DND-41 (cell line): ENCODE data around the gene ZNF575.

Experiments
- ATAC-seq: fragments of 200-7000 bp; cut with Tn5 transposase; 3 replicates; pipeline ENCODE4 v1.9.1; 2021; ENCODE audit warnings: low read depth; ENCODE audit not compliant: insufficient read depth
- DNase-seq: peaks from one replicate; pipeline ENCODE4 v3.0.0-alpha.2; 2020
- H2AFZ ChIP-seq: 2 replicates; pipeline ENCODE4 v1.6.0; 2012; ENCODE audit warnings: low read depth, low read length
- H3K27ac ChIP-seq: 2 replicates; pipeline ENCODE4 v1.5.1; 2012; ENCODE audit warnings: low read length, inconsistent platforms
- H3K27me3 ChIP-seq: fragments of 200-600 bp; sonication (generic); 2 replicates; pipeline ENCODE4 v1.6.0; 2012; ENCODE audit warnings: low read length, mild to moderate bottlenecking, inconsistent platforms; ENCODE audit not compliant: insufficient read depth, poor library complexity
- H3K36me3 ChIP-seq: 2 replicates; pipeline ENCODE4 v1.5.1; 2012; ENCODE audit warnings: low read length, inconsistent platforms; ENCODE audit not compliant: insufficient read depth
- H3K4me1 ChIP-seq: 2 replicates; pipeline ENCODE4 v1.5.1; 2012; ENCODE audit warnings: mild to moderate bottlenecking, low read length; ENCODE audit not compliant: insufficient read depth
- H3K4me2 ChIP-seq: 2 replicates; pipeline ENCODE4 v1.6.0; 2012; ENCODE audit warnings: mild to moderate bottlenecking, moderate library complexity, low read length, inconsistent platforms; ENCODE audit not compliant: insufficient read depth
- H3K4me3 ChIP-seq, 2 experiments: fragments of 200-600 bp in 1 of 2; shearing (Covaris generic) in 1 of 2; 2 replicates each; pipeline ENCODE4 v1.5.1; 2012 to 2016; ENCODE audit warnings: inconsistent platforms in 2 of 2, low read length in 2 of 2, mild to moderate bottlenecking in 2 of 2, low read depth in 1 of 2, moderate library complexity in 1 of 2
- H3K79me2 ChIP-seq: 2 replicates; pipeline ENCODE4 v1.6.0; 2012; ENCODE audit warnings: low read length, inconsistent platforms; ENCODE audit not compliant: insufficient read depth
- H3K9ac ChIP-seq: 2 replicates; pipeline ENCODE4 v1.6.0; 2012; ENCODE audit warnings: low read depth, mild to moderate bottlenecking, inconsistent platforms, low read length, moderate library complexity
- H3K9me3 ChIP-seq: 2 replicates; pipeline ENCODE4 v1.5.1; 2012; ENCODE audit warnings: low read length, moderate library complexity, mild to moderate bottlenecking, inconsistent platforms; ENCODE audit not compliant: insufficient read depth, severe bottlenecking
- H4K20me1 ChIP-seq: 2 replicates; pipeline ENCODE4 v1.6.0; 2012; ENCODE audit warnings: low read length; ENCODE audit not compliant: insufficient read depth
- CTCF ChIP-seq: IDR thresholded peaks from 2 replicates; pipeline ENCODE4 v1.5.1; 2012; ENCODE audit warnings: borderline replicate concordance, low read length, moderate library complexity, mild to moderate bottlenecking; ENCODE audit not compliant: poor library complexity, severe bottlenecking; ENCODE audit errors: extremely low read depth
- EZH2 ChIP-seq: IDR thresholded peaks from 3 replicates; pipeline ENCODE4 v1.6.1; 2012; ENCODE audit warnings: borderline replicate concordance, low read depth, mild to moderate bottlenecking, moderate library complexity, low read length, inconsistent platforms; ENCODE audit not compliant: severe bottlenecking

The ZNF575 gene

GRCh38 chr19:43534305-43534815 lies 1.4 kb downstream of the ZNF575 start:
- Histone ChIP-seq H3K27ac (no peak overlapping the region), H3K9me3 (peaks cover 4% of the 10 kb centered on the region), H3K9ac (no peak overlapping the region), H3K4me1 (peaks cover 20% of the 10 kb centered on the region), H3K4me2 (peak overlapping the region; percentile 68; the same call in 1 of the 2 replicates), H3K27me3 (no peaks in the 10 kb centered on the region), H3K36me3 (peaks cover 20% of the 10 kb centered on the region; the same call in 1 of the 2 replicates), H3K79me2 (no peaks in the 10 kb centered on the region), H3K4me3 (no peak overlapping the region), H2AFZ (no peak overlapping the region), H4K20me1 (0 out of 2 replicates have a peak, but pooled peaks cover 4% of the 10 kb centered on the region)
- ATAC-seq (no peak), DNase-seq (no peak)
- TF ChIP-seq CTCF (no peak), EZH2 (no peak)

DNA sequence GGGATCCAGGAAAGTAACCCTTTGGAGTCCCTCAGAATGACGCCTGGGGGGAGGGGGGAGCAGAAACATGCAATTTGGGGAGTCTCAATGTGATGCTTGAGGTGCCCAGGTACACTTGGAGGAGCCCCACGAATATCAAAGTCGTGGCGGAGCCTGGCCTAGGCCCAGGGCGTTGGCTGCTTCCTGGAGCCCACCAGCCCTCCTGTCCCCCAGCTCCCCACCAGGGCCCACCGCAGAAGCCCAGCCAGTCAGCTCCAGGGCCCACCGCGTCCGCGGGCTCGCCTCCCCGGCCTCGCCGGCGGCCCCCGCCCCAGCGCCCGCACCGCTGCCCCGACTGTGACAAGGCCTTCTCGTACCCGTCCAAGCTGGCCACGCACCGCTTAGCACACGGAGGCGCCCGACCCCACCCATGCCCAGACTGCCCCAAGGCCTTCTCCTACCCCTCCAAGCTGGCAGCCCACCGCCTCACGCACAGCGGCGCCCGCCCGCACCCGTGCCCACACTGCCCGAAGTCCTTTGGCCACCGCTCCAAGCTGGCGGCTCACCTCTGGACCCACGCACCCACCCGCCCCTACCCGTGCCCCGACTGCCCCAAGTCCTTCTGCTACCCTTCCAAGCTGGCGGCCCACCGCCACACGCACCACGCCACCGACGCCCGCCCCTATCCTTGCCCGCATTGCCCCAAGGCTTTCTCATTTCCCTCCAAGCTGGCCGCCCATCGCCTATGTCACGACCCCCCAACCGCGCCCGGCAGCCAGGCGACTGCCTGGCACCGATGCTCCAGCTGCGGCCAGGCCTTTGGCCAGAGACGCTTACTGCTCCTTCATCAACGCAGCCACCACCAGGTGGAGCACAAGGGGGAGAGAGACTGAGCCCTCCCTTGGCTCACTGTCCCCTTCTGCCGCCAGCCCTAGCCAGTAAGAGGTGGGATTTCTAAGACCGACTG lies 2.1 kb downstream of the ZNF575 start:
- Histone ChIP-seq H3K27ac (no peak overlapping the region), H3K4me2 (no peak overlapping the region)
- no peak for DNase-seq

DNA sequence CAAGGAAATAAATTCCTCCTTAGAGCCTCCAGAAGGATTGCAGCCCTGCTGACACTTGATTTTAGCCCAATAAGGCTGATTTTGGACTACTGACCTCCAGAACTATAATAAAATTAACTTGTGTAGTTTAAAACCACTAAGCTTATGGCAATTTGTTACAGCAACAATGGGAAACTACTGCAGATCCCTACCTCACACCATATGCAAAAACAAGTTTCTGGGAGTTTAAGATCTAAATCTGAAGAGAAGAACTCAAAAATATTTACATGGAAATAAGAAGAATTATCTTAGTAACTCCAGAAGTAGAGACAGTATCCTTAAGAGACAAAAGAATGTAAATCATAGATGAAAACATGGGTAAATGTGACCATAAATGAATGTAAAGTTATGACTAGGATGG lies 5.9 kb downstream of the ZNF575 start:
- H2AFZ ChIP-seq = no peak overlapping the region
- H3K9ac ChIP-seq = no peak overlapping the region
- no peak overlapping the region for H3K4me2 ChIP-seq
- no peak overlapping the region for H3K4me3 ChIP-seq
- no peak overlapping the region for H3K27ac ChIP-seq
- no peaks in the 10 kb centered on the region for H3K27me3 ChIP-seq
- ATAC-seq (no peak), DNase-seq (no peak)
- H3K36me3 ChIP-seq = peaks cover 59% of the 10 kb centered on the region
- H3K9me3 ChIP-seq = peaks cover 8% of the 10 kb centered on the region
- H3K4me1 ChIP-seq = peaks cover 5% of the 10 kb centered on the region; the same call in 1 of the 2 replicates
- H4K20me1 ChIP-seq = 0 out of 2 replicates have a peak, but pooled peaks cover 4% of the 10 kb centered on the region
- H3K79me2 ChIP-seq = no peaks in the 10 kb centered on the region
- no peak for TF ChIP-seq CTCF
- TF ChIP-seq EZH2 = no peak

More for the DNA sequence above, 2.1 kb downstream of the ZNF575 start:
- H3K9me3 ChIP-seq = peaks cover 4% of the 10 kb centered on the region
- peaks cover 24% of the 10 kb centered on the region for H3K36me3 ChIP-seq
- TF ChIP-seq EZH2 = no peak
- TF ChIP-seq CTCF = peak; percentile 48
- no peak overlapping the region for H2AFZ ChIP-seq
- H3K79me2 ChIP-seq = no peaks in the 10 kb centered on the region
- peaks cover 20% of the 10 kb centered on the region for H3K4me1 ChIP-seq
- no peaks in the 10 kb centered on the region for H3K27me3 ChIP-seq
- H3K9ac ChIP-seq = no peak overlapping the region
- H4K20me1 ChIP-seq = 0 out of 2 replicates have a peak, but pooled peaks cover 4% of the 10 kb centered on the region
- no peak for ATAC-seq
- H3K4me3 ChIP-seq = no peak overlapping the region
